ENCODE results near the gene FBXL19.

FBXL19 gene

DNA sequence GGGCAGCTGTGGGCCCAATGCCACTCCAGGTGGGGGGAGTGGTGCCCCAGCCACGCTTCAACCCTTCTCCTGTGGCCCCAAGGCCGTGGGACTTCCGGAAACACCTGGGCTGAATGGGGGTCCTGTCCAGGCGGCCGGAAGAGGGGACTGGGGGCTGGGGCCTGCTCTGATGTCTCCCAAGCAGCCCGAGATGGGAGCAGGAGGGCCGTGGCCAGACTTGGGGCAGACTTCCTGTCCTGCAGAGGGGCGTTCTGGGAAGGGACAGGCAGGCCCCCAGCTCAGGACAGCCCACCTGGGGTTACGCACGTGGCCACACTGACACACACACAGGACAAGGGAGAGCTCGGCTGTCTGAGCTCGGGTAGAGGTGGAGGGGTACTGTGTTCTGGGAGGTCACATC lies 66.7 kb downstream of the FBXL19 start:
- no peak for DNase-seq

DNA sequence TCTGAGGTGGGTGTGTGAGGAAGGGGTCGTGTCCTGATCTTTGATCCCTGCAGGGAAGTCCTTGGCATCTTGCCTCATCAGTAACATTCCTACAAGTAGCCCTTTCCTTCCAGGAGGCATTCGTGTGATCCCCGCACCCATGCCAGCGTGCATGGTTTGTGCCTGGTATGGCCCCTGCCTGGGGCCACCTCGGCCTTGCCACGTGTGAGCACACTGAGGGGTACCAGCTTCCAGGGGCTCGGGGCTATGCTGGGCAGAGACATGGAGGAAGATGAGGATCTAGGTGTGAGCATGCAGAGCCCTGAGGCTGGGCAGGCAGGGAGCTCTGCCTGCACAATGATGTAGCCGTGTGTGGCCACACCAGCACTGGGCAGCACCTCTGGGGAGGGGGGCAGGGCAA lies 67.7 kb downstream of the FBXL19 start:
- no peak for DNase-seq

DNA sequence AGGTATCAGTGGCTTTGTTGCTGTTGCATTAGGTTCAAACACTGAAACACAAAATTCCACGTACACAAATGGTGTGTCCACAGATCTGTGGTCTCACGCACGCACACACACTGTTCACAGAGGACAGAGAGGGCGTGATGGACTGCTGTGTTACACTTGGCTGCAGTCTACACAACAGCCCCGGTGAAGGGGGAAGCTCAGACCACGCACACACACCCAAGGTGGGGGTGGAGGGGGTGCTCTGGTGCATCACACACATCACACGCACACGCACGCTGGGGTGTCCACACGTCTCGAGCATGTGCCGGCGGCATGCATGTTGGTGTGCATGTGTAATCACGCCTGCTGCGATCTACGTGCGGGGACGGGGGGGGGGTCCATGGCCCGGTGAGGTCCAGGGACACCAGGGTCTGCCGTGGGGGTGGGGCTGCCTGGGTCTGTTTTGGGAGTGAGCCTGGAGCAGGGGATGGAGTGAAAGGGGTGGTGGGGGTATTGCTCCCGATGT lies 69.0 kb downstream of the FBXL19 start:
- DNase-seq: no peak

GRCh38 chr16:30992931-30993816 lies 69.8 kb downstream of the FBXL19 start:
- no peak for DNase-seq

- no peak for DNase-seq
These were observed 72.6 kb downstream of the FBXL19 start for GRCh38 chr16:30995927-30996323.

- no peak for DNase-seq
These were observed 73.1 kb downstream of the FBXL19 start for GRCh38 chr16:30996324-30996984.

GRCh38 chr16:30996985-30997724 lies 73.8 kb downstream of the FBXL19 start:
- peak; percentile 81 for DNase-seq

DNA sequence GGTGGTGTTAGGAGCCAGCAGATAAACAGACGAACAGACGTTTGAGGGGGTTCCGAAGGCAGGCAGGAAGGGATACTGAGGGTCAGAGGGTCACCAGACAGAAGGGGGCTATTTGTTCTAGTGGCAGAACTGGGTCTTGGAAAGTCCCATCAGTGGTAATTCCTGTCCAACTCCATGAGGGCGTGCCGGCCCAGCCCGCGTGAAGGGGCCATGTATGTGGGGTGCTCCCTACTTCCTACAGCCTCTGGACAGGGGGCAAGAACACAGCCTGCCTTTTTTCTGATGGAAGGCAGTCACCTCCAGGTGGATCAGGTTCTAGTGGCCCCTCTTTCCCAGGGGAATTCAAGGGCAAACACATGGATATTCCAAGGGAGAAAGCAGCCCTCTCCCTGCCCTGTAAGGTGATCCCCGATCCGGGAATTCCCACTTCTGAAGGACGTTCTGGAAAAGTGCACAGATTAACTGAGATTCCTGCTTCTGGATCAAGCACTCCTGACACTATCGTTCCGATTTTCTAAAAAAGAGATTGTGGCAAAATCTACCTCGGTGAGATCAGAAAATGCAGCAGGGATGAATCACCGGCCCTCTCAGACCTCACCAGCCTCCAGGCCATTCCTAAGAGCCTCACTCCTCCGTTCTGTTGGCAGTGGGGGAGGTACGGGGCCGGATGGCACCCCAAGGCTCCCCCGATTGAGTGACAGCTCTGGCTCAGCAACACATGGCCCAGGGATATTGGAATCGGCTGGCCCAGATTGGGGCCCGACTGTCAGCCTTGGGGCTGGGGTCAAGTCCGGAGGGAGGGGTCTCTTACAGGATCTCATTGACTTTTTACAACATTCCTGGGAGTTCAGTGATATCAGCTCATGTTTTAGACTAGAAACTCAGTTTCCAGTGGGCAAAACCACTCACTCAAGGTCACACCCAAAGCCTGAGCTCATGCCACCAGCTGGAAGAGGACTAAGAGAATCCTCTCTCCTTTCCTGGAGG lies 74.6 kb downstream of the FBXL19 start:
- DNase-seq: no peak
